Stimulated activated CD4-positive, alpha-beta T cell treated with anti-CD3 and anti-CD28 coated beads, Interleukin-2, amount 100 ng/mL, for 24 hours (primary cell): ENCODE results near the gene FBXO34.
A peak's percentile ranks its signal among the peaks of the same experiment; 100 is the strongest.

ENCODE experiments used
- DNase-seq, 2 donors: peaks; one replicate each; pipeline ENCODE4 v3.0.0-alpha.2; 2020

The FBXO34 gene, protein sequence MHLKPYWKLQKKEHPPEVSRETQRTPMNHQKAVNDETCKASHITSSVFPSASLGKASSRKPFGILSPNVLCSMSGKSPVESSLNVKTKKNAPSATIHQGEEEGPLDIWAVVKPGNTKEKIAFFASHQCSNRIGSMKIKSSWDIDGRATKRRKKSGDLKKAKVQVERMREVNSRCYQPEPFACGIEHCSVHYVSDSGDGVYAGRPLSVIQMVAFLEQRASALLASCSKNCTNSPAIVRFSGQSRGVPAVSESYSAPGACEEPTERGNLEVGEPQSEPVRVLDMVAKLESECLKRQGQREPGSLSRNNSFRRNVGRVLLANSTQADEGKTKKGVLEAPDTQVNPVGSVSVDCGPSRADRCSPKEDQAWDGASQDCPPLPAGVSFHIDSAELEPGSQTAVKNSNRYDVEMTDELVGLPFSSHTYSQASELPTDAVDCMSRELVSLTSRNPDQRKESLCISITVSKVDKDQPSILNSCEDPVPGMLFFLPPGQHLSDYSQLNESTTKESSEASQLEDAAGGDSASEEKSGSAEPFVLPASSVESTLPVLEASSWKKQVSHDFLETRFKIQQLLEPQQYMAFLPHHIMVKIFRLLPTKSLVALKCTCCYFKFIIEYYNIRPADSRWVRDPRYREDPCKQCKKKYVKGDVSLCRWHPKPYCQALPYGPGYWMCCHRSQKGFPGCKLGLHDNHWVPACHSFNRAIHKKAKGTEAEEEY

DNA sequence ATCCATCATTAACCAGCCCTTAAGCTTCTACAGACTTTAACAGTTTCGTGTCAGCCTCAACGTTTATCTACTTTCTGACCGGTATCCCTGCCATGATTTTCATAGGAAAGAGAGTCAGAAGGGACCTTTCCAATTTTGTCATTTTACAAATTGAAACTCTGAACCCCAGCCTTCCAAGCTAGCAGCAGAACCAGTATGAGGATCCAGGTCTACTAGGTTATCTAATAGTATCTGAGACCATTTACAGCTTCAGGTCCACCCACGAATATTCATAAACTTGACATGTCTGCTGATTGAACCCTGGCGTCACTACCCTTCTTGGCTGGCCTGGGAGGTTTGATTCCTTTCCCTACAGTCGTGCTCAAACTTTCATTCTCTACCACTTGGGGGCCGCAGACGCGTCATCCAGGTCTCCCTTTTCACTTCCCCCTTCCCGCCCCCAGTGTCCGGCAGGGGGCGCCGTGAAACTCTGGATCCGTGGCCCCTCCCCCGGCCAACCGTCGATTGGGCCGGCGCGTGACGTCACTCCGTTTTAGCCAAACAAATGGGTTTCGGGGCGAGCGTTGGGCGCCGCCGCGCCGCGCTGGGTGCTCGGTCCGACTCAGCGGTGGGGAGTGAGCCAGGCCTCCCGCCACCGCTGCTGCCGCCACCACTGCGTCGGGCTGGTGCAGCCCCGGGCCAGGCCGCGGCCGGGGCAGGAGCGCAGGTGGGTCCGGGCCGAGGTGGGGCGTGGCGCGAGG is at the start of gene FBXO34:
TSS of gene FBXO34 (plus strand) at position 590 of the 740 bp plus-strand sequence. CDS start 78,970 bp downstream, outside the sequence.
- peak; percentile 100 for DNase-seq

- DNase-seq: no peak
These were observed 49.3 kb upstream of the FBXO34 start for GRCh38 chr14:55221968-55222367.

DNA sequence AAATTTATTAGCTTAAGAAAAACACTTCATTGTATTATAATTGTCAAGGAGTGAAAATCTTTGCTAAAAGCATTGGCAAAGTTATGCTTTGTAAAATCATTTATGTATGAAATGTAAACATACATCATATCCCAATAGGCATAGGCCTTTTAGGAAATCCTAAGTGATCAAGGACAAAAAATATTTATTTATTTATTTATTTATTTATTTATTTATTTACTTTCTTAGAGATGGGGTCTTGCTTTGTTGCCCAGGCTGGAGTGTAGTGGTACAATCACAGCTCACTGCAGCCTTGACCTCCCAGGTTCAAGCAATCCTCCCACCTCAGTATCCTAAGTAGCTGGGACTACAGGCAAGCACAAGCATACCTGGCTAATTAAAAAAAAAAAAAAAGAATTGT is 47.9 kb upstream of the FBXO34 start:
- no peak for DNase-seq

DNA sequence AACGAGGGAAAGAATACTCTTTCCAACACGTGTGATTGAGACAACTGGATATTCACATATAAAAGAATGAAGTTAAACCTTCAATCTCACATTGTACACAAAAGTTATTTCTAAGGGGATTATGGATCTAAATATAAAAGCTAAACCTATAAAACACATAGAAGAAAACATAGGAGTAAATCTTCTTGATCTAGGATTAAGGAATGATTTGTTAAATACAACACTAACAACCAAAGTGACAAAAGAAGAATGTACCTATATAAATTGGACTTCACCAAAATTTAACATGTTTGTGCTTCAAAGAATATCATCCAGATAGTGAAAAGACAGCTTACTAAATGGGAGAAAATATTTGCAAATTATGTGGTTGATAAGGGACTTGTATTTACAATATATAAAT is 43.0 kb upstream of the FBXO34 start:
- DNase-seq: no peak

DNA sequence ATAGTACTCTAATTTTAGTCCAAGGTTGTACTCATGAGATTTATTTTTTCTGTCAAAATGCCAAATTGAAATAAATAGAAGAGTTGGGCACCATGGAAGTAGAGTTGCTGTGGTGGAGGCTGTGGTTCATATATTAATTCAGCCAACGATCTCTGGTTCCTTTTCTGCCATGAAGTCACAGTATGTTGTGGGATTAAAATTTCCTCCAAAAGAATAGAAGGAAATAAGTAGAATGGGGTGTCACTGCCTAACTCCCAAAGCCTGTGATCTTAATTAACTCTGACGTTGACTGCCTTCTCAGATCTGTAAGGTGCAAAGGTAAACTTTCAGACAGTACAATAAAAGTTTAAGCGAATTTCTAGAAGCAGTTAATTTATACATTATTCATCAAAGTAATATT is 37.6 kb upstream of the FBXO34 start:
- no peak for DNase-seq

GRCh38 chr14:55238019-55238680 is 33.1 kb upstream of the FBXO34 start:
- no peak for DNase-seq

GRCh38 chr14:55239320-55239719 is 31.9 kb upstream of the FBXO34 start:
- DNase-seq: no peak

DNA sequence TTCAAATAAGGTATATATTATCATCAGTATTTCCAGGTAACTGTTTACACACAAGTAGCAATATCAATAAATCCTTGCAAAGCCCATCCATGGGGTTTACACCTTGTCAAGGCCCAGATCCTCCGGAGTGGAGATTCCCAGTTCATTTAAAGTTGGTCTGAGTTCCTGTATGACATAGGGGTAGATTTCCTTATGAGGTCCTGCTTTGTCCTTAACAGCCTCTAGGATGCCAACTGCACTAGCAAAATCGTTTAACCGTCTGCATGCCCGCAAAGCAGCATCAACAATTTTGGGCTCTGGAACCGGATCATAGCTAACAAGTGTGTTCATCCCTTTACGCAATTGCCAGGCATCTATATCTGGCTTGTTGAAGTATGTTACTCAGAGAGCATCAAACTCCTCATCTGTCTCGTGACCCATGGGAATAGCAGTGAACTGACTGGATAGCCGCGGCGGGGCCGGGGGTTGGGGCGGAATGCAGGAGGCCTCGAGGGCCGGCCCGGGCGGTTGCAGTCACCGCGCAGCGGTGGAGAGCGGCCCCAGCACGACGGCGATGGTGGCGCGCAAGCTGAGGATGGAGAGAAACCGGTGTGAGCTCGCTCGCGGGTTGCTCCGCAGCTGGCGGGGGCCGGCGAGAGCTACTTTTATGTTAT is 30.6 kb upstream of the FBXO34 start:
- no peak for DNase-seq

DNA sequence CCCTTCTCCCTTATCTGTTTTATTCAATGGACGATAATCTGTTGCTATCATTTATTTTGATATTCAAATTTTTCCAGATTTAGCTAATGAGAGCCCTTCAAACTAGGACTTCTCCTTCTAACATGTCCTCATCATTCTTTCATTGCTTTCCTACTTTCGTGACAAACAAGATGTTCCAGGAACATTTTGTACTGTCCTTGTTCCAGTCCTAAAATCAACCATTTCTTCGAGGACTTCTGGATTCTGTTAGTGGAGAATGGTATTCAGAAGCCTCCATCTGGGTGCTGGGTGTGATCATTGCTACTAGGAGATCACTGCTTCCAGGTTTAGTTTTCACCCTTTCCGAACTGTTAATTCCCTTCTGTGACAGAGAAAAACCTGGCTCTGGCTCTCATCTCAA is 29.5 kb upstream of the FBXO34 start:
- DNase-seq: no peak

DNA sequence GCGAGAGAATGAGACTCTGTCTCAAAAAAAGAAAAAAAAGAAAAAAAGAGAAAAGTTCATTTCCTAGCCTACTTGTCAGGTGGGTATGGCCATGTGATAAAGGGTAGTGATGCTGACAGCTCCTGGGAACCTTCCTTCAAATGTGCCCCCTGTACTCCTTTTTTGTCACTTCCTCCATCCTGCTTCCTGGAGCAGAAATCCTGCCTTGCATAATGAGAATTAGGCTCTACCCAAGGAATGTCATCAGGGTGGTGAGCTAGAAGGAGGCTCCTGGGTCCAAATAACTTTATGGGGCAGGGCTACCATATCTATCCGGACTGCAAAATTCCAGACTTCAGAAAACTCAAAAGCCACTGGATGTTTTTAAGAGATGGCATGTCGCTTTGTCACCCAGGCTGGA is 27.8 kb upstream of the FBXO34 start:
- DNase-seq: no peak

- no peak for DNase-seq
These were observed 27.4 kb upstream of the FBXO34 start for GRCh38 chr14:55243813-55244212.

DNA sequence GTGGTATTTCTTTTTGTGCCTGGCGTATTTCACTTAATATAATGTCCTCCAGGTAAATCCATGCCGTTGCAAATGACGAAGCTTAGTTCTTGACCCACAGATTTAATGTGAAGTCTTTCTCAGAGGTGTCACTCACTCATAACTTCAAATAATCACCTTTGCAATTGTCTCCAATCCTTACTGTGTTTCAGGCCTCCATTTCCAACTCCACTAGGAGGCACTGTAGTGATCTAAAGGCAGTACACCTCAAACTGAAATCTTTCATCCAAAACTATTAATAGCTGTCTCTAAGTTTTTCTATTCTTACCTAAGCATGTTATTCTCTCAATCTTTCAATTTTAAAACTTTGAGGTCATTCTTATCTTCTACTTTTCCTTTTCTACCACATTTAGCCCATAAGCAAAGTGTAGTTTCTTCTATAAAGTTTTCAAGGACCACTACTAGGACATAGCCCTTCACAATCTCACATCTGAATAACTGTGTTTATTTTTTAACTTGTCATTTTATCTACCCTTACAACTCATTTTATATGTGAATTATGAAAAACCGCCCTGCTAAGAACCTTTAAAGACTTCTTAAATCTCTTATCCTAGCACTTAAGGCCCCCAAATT is 25.5 kb upstream of the FBXO34 start:
- DNase-seq: peak in 1 of 2 donors; percentile 25

- DNase-seq: no peak
These were observed 22.8 kb upstream of the FBXO34 start for GRCh38 chr14:55248411-55248810.

GRCh38 chr14:55249423-55249822 is 21.8 kb upstream of the FBXO34 start:
- DNase-seq: no peak

DNA sequence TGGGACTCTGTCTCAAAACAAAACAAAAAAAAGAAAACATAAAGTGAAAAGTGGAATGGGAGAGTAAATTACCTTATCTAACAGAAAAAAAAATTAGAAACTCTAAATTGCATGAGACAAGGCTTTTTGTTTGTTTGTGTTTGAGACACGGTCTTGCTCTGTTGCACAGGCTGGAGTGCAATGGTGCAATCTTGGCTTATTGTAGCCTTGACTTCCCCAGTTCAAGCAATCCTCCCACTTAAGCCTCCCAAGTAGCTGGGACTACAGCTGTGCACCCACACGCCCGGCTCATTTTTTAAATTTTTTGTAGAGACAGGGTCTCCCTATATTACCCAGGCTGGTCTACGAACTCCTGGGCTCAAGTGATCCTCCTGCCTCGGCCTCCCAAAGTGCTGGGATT is 17.9 kb upstream of the FBXO34 start:
- DNase-seq: no peak

GRCh38 chr14:55254581-55254980 is 16.6 kb upstream of the FBXO34 start:
- DNase-seq: no peak

- no peak for DNase-seq
These were observed 15.2 kb upstream of the FBXO34 start for GRCh38 chr14:55255979-55256378.

GRCh38 chr14:55256586-55256985 is 14.6 kb upstream of the FBXO34 start:
- no peak for DNase-seq

- DNase-seq: no peak
These were observed 6.0 kb upstream of the FBXO34 start for GRCh38 chr14:55265197-55265596.

- DNase-seq: no peak
These were observed 3.4 kb upstream of the FBXO34 start for GRCh38 chr14:55267820-55268219.

- DNase-seq: peak; percentile 56 to 57
These were observed 514 bp downstream of the FBXO34 start for GRCh38 chr14:55271572-55272298.
